Astrocyte (in vitro differentiated cells and primary cell): ENCODE data around the gene PLPPR1.

Experiments
- CTCF ChIP-seq: IDR thresholded peaks from 2 replicates; pipeline ENCODE4 v1.5.1; 2011; ENCODE audit warnings: low read depth, mild to moderate bottlenecking, inconsistent platforms, low read length, moderate library complexity; ENCODE audit not compliant: insufficient read depth
- EZH2 ChIP-seq: IDR thresholded peaks from 2 replicates; pipeline ENCODE4 v1.6.1; 2012; ENCODE audit warnings: mild to moderate bottlenecking, low read length, inconsistent platforms; ENCODE audit not compliant: insufficient read depth

GRCh38 chr9:101299901-101300300 lies 271.4 kb downstream of the PLPPR1 start:
- no peak for TF ChIP-seq CTCF
- TF ChIP-seq EZH2, result no peak
